KMS-11 (cell line): ENCODE data around the gene DNM3.
A peak's percentile ranks its signal among the peaks of the same experiment; 100 is the strongest.

ENCODE experiments used
- H2AFZ ChIP-seq: fragments of 200-600 bp; sonication (generic); 2 replicates; pipeline ENCODE4 v1.6.1; 2016; ENCODE audit warnings: antibody characterized with exemption, mixed run types, low read depth
- H3K27ac ChIP-seq: fragments of 200-600 bp; sonication (generic); 2 replicates; pipeline ENCODE4 v1.6.1; 2016; ENCODE audit warnings: mild to moderate bottlenecking, mixed run types
- H3K27me3 ChIP-seq: fragments of 200-600 bp; sonication (generic); 2 replicates; pipeline ENCODE4 v1.6.1; 2017; ENCODE audit warnings: mild to moderate bottlenecking, low read depth, mixed run types, moderate library complexity; ENCODE audit not compliant: insufficient read depth
- H3K36me3 ChIP-seq: fragments of 200-600 bp; sonication (generic); 2 replicates; pipeline ENCODE4 v1.6.1; 2017; ENCODE audit warnings: mild to moderate bottlenecking, mixed run types; ENCODE audit not compliant: insufficient read depth
- H3K4me1 ChIP-seq: fragments of 200-600 bp; sonication (generic); 2 replicates; pipeline ENCODE4 v1.6.1; 2016; ENCODE audit warnings: mild to moderate bottlenecking, low read depth, mixed run types; ENCODE audit not compliant: poor library complexity, severe bottlenecking
- H3K4me2 ChIP-seq: fragments of 200-600 bp; sonication (generic); 2 replicates; pipeline ENCODE4 v1.7.0; 2016; ENCODE audit warnings: mild to moderate bottlenecking, mixed run types
- H3K4me3 ChIP-seq: fragments of 200-600 bp; sonication (generic); IDR thresholded peaks from 2 replicates; pipeline ENCODE4 v1.6.1; 2017; ENCODE audit warnings: low read depth, low read length, mixed read lengths; ENCODE audit not compliant: insufficient read depth
- H3K79me2 ChIP-seq: fragments of 200-600 bp; sonication (generic); 2 replicates; pipeline ENCODE4 v1.6.1; 2016; ENCODE audit warnings: low read depth, mixed run types; ENCODE audit not compliant: insufficient read depth
- H3K9ac ChIP-seq: fragments of 200-600 bp; sonication (generic); 2 replicates; pipeline ENCODE4 v1.6.1; 2016; ENCODE audit warnings: mild to moderate bottlenecking, mixed run types
- H4K20me1 ChIP-seq: fragments of 200-600 bp; sonication (generic); 2 replicates; pipeline ENCODE4 v1.6.1; 2016; ENCODE audit warnings: mild to moderate bottlenecking, mixed run types; ENCODE audit not compliant: insufficient read depth
- CTCF ChIP-seq: fragments of 200-600 bp; sonication (generic); conservative IDR thresholded peaks from 2 replicates; pipeline ENCODE4 v1.6.1; 2017; ENCODE audit warnings: low read depth, mild to moderate bottlenecking, antibody characterized with exemption, low read length, moderate library complexity, mixed read lengths

Gene DNM3

GRCh38 chr1:172386046-172386445 is 544.7 kb downstream of the DNM3 start:
- TF ChIP-seq CTCF = no peak
- H3K9ac ChIP-seq = no peak overlapping the region
- H3K79me2 ChIP-seq = no peaks in the 10 kb centered on the region
- H3K4me2 ChIP-seq = no peak overlapping the region
- peaks cover 7% of the 10 kb centered on the region for H3K4me1 ChIP-seq
- H3K36me3 ChIP-seq = no peaks in the 10 kb centered on the region
- H3K27me3 ChIP-seq = no peaks in the 10 kb centered on the region
- no peak overlapping the region for H3K4me3 ChIP-seq
- H4K20me1 ChIP-seq = no peaks in the 10 kb centered on the region
- no peak overlapping the region for H2AFZ ChIP-seq
- H3K27ac ChIP-seq = no peak overlapping the region

- no peak overlapping the region for H3K27ac ChIP-seq
- no peak overlapping the region for H3K4me2 ChIP-seq
Observed at GRCh38 chr1:172388490-172388889, 547.2 kb downstream of the DNM3 start.

GRCh38 chr1:172390301-172390682 is 549.0 kb downstream of the DNM3 start:
- H3K79me2 ChIP-seq = no peaks in the 10 kb centered on the region
- no peak overlapping the region for H3K9ac ChIP-seq
- TF ChIP-seq CTCF = no peak
- H3K27ac ChIP-seq = no peak overlapping the region
- peak overlapping the region; percentile 32; the same call in 1 of the 2 replicates for H3K4me2 ChIP-seq
- peaks cover 5% of the 10 kb centered on the region; the same call in 1 of the 2 replicates for H3K27me3 ChIP-seq
- no peaks in the 10 kb centered on the region for H4K20me1 ChIP-seq
- H2AFZ ChIP-seq = no peak overlapping the region
- H3K4me3 ChIP-seq = no peak overlapping the region
- H3K4me1 ChIP-seq = peaks cover 35% of the 10 kb centered on the region
- no peaks in the 10 kb centered on the region for H3K36me3 ChIP-seq

More at GRCh38 chr1:172388490-172388889, 547.2 kb downstream of the DNM3 start:
- no peaks in the 10 kb centered on the region for H3K79me2 ChIP-seq
- no peaks in the 10 kb centered on the region for H3K36me3 ChIP-seq
- H4K20me1 ChIP-seq = no peaks in the 10 kb centered on the region
- TF ChIP-seq CTCF = no peak
- no peak overlapping the region for H2AFZ ChIP-seq
- peaks cover 5% of the 10 kb centered on the region; the same call in 1 of the 2 replicates for H3K27me3 ChIP-seq
- H3K4me1 ChIP-seq = peaks cover 17% of the 10 kb centered on the region
- no peak overlapping the region for H3K9ac ChIP-seq
- no peak overlapping the region for H3K4me3 ChIP-seq

- Histone ChIP-seq H3K27me3 (peaks cover 5% of the 10 kb centered on the region; the same call in 1 of the 2 replicates), H3K4me2 (peak overlapping the region; percentile 32), H3K4me3 (no peak overlapping the region), H3K79me2 (no peaks in the 10 kb centered on the region), H2AFZ (no peak overlapping the region), H3K9ac (no peak overlapping the region), H3K4me1 (peaks cover 36% of the 10 kb centered on the region), H3K27ac (no peak overlapping the region), H4K20me1 (no peaks in the 10 kb centered on the region), H3K36me3 (no peaks in the 10 kb centered on the region)
- TF ChIP-seq CTCF = no peak
Observed at GRCh38 chr1:172390683-172391551, 549.6 kb downstream of the DNM3 start.
